Dermis blood vessel endothelial cell (primary cell): ENCODE results near the gene NANOS1. TPM values are rescaled to one million over a fixed set of nuclear protein-coding genes. Genes with fewer than 3 reads are reported as not detected.

Source experiments
- DNase-seq: peaks from one replicate; pipeline ENCODE4 v3.0.0; 2010
- total RNA-seq: library from RNA; depleted of rRNA; stranded (reverse); fragments of >200 nt; gene quantifications from 2 replicates; pipeline ENCODE4 v1.2.3, GENCODE V29; 2014

The NANOS1 gene
- total RNA-seq, 1 donor from 2014 or later, result 0.17 TPM

- no peak for DNase-seq
Measured at GRCh38 chr10:119061352-119061751, 31.8 kb downstream of the NANOS1 start.

- DNase-seq, result no peak
Measured at GRCh38 chr10:119061926-119062325, 32.4 kb downstream of the NANOS1 start.

DNA sequence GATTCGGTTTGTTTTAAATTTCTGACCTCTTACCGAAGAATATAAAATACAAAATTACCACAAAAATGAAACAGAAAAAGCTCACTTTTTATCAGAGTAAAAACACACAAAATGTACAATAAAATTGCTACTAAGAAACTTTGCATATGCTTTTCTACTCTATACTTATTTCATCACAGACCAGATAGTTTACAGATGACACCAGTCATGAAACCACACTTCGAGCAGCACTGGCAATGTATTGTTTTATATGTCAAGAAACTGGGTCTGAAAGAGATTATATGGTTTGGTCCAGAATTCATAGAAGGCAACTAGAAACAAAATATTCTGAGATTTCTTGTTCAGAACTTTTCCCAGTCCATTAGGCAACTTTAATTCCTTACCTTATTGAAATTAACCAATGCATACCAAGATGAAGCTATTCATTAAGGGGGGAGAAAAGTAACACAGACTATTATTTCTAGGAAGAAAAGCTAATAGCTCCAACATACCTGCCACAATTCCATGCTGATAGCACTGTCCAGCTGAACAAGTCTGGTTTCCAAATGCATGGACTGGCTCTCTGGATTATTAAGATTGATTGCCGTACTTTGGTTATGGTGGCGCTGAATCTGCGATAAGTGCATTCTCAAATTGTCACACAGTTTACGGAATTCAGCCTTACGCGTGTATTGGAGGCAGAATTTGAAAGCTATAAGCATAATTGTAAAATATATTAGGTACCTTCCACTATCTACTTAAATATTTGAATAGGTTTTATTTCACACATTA lies 41.1 kb downstream of the NANOS1 start:
- DNase-seq, result no peak

DNA sequence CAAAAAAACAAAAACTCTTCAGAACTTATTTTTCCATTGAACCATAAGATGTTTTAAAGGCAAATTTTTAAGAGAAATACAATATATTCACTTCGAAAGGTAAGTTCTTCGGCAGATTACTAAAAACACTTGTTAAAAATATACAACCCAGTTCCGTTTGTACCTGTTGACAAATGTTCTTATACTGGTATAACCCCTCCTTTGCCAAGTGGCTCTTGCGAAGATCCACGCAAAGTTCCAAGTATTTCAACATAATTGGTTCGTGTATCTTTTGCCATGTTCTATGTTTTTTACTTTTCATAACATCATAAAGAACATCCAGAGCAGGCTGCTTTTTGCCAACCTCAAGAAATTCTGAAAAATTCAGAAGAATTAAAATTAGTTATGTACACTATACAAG lies 44.1 kb downstream of the NANOS1 start:
- no peak for DNase-seq

- no peak for DNase-seq
Measured at GRCh38 chr10:119078422-119079179, 49.1 kb downstream of the NANOS1 start.

DNA sequence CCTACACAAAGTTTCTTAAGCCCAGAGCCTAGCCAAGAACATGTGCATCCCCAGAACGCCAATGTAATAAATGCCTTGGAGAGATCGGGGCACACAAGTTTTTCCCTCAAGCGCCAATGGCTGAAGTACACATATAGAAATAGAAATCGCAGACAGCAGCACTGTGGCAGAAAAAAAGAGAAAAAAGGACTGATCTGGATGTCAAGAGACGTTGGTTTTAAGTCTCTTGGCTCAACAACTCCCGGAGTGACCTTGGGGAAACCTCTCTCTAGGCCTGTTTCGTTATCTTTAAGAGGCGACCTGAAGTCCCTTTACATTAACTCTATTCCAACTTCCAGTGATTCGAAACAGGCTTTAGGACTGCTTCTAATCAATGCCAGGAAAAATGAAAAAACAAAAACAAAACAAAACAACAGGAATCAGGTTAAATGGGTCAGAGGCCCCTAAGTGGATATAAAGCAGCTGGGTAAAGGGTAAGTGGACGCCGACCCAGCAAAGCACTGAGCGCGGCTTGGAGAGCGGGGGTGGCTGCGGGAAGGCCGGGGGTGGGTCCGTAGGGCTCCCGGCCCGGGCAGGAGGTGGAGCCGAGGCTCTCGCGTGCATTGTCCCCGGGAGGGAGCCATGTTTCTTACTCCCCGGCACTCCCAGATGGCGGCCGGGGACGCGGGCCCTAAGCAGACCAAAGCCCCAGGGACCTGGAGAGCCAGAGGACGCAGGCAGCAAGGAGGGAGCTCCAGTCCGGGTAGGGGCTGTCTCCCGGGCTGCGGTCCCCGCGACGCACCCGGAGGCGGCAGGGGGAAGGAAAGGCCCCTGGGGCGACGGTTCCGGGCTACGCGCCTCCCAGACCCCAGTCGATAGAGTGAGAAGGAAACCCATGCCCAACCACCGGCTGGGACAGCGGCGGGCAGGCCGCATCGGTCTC lies 50.3 kb downstream of the NANOS1 start:
- peak; percentile 88 for DNase-seq

DNA sequence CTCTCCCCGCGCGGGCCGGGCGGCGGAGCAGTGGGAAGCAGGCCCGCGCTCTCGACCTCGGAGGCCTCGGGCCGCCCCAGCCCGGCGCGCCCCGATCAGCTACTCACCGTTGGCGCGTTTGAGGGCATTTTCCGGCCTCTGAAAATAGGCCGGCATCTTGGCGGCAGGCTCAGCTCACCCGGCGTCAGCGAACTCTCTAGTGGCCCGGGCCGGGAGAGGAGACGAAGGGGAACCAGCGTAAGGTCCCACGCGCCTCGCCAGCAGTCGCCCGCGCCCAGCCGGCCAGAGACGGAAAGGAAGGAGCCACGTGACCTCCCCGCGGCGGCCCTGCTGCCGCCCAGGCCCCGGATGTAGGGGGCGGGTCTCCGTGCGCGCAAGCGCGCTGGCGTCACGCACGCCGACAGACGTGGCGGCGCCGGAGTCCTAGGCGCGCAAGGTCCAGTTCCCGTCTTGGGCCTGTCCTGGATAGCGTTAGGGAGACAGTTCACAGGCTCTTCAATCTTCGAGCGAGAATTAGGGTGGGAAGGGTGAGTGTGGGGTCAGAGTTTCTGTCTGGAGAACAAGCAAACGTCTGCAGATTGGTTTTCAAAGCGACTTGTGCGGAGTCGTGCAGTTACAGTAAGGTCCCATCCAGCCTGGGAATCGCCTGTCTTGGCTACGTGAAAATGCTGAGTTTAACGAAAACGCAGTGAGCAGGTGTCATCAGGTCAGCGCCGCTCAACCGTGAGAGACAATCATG lies 51.2 kb downstream of the NANOS1 start, which contains the start of gene EIF3A:
TSS of gene EIF3A (minus strand) at position 297 of the 739 bp plus-strand sequence. CDS start at position 156, 141 bp downstream.
- peak; percentile 96 for DNase-seq

Other genes with a start within 250 kb of the NANOS1 start
- gene EIF3A, start 51.1 kb downstream of the NANOS1 start, total RNA-seq, result 131 and 167 TPM in 2 replicates
- 59.2 and 65.9 TPM in 2 replicates for gene DENND10, start 74.4 kb downstream of the NANOS1 start, total RNA-seq
- gene SFXN4, start 136.0 kb downstream of the NANOS1 start, total RNA-seq, result 9.4 and 14.6 TPM in 2 replicates
- 158 and 231 TPM in 2 replicates for gene PRDX3, start 149.1 kb downstream of the NANOS1 start, total RNA-seq
- gene GRK5, start 177.9 kb downstream of the NANOS1 start, total RNA-seq, result 47.0 and 57.9 TPM in 2 replicates